A673 (cell line): Measurements from ENCODE around the gene IFI16. TPM values are rescaled to one million over a fixed set of nuclear protein-coding genes. Genes with fewer than 3 reads are reported as not detected.
A peak's percentile ranks its signal among the peaks of the same experiment; 100 is the strongest.

Experiments
- BruUV-seq: library from RNA; stranded (reverse); fragments of 400-500 nt; replicated peaks from 2 replicates; lab custom pipeline; 2021; lab: Mats Ljungman, UMichigan
- CTCF ChIA-PET: fragments of 300-600 bp; sonication (Branson Sonifier 250); formaldehyde crosslinking; loops from one replicate; lab custom pipeline; 2022; ENCODE audit warnings: antibody characterized with exemption; lab: Charles Lee
- POLR2A ChIA-PET: fragments of 300-600 bp; sonication (Branson Sonifier 250); formaldehyde crosslinking; loops from one replicate; lab custom pipeline; 2022; ENCODE audit warnings: antibody characterized with exemption; ENCODE audit not compliant: low non-redundant PET; lab: Charles Lee
- DNase-seq: peaks from one replicate; pipeline ENCODE4 v3.0.0-alpha.2; 2015; ENCODE audit warnings: low spot score
- H3K27ac ChIP-seq: fragments of 200-600 bp; sonication (generic); 2 replicates; pipeline ENCODE4 v1.5.1; 2016; ENCODE audit warnings: mixed run types, low read depth, mild to moderate bottlenecking, mixed read lengths, antibody characterized with exemption, low read length; ENCODE audit not compliant: poor library complexity, severe bottlenecking
- H3K27me3 ChIP-seq: fragments of 200-600 bp; sonication (generic); replicated peaks from 2 replicates; pipeline ENCODE4 v1.6.1; 2017; ENCODE audit warnings: mixed run types, low read depth, mild to moderate bottlenecking, mixed read lengths, antibody characterized with exemption, low read length; ENCODE audit not compliant: insufficient read depth, poor library complexity
- H3K36me3 ChIP-seq: fragments of 200-600 bp; sonication (generic); 2 replicates; pipeline ENCODE4 v1.6.1; 2016; ENCODE audit warnings: mixed run types, mild to moderate bottlenecking, mixed read lengths, antibody characterized with exemption, low read length; ENCODE audit not compliant: insufficient read depth, poor library complexity, severe bottlenecking
- H3K4me1 ChIP-seq: fragments of 200-600 bp; sonication (generic); 2 replicates; pipeline ENCODE4 v1.6.1; 2017; ENCODE audit warnings: mixed run types, mild to moderate bottlenecking, mixed read lengths, antibody characterized with exemption, low read length; ENCODE audit not compliant: insufficient read depth, poor library complexity, severe bottlenecking
- H3K4me3 ChIP-seq: fragments of 200-600 bp; sonication (generic); 2 replicates; pipeline ENCODE4 v1.5.1; 2016; ENCODE audit warnings: low read depth, mixed run types, mild to moderate bottlenecking, mixed read lengths, low read length; ENCODE audit not compliant: poor library complexity, severe bottlenecking
- H3K9me3 ChIP-seq: fragments of 200-600 bp; sonication (generic); 2 replicates; pipeline ENCODE4 v1.6.1; 2016; ENCODE audit warnings: mixed run types, low read depth, mild to moderate bottlenecking, mixed read lengths, antibody characterized with exemption, low read length; ENCODE audit not compliant: poor library complexity, severe bottlenecking
- CTCF ChIP-seq: fragments of 300-800, 200-600 bp; sonication (generic); conservative IDR thresholded peaks from 2 replicates; pipeline ENCODE4 v1.5.1; 2017; ENCODE audit warnings: low read depth, mild to moderate bottlenecking, antibody characterized with exemption, low read length, moderate library complexity, mixed read lengths
- EZH2 ChIP-seq: fragments of 200-600 bp; sonication (generic); IDR thresholded peaks from 2 replicates; pipeline ENCODE4 v1.6.1; 2017; ENCODE audit warnings: borderline replicate concordance, low read depth, mild to moderate bottlenecking, mixed read lengths, antibody characterized with exemption, low read length; ENCODE audit not compliant: poor library complexity, severe bottlenecking
- intact Hi-C: fragments of 100-400 bp; cut with micrococcal nuclease; formaldehyde crosslinking; loops from one replicate; pipeline ENCODE4 v1.10.0; 2022; ENCODE audit not compliant: unreplicated experiment
- total RNA-seq: library from RNA; stranded (reverse); gene quantifications from 2 replicates; pipeline ENCODE4 v1.2.3, GENCODE V29; 2021

IFI16 gene
- total RNA-seq, 1 experiment from 2014 or later = 87.4 TPM

- H3K9me3 ChIP-seq = no peaks in the 10 kb centered on the region
- H3K4me1 ChIP-seq = peaks cover 28% of the 10 kb centered on the region
- no peak overlapping the region for H3K27ac ChIP-seq
- no peaks in the 10 kb centered on the region for H3K27me3 ChIP-seq
- ChIA-PET POLR2A (no interaction called here), CTCF (no interaction called here)
- BruUV-seq = no TSS peak
- TF ChIP-seq EZH2 (no peak), CTCF (no peak)
- no peak for DNase-seq
- no peak overlapping the region for H3K4me3 ChIP-seq
- H3K36me3 ChIP-seq = no peaks in the 10 kb centered on the region
- intact Hi-C loops = loop anchor here (10.0 kb wide), 2 partner anchors 823 to 1043 kb away; partner anchors contain the start of gene CD1D
These were observed 2.0 kb upstream of the IFI16 start for GRCh38 chr1:159007726-159008125.

- no peak for TF ChIP-seq EZH2
- no TSS peak for BruUV-seq
- Histone ChIP-seq H3K9me3 (no peaks in the 10 kb centered on the region), H3K36me3 (no peaks in the 10 kb centered on the region), H3K4me1 (peaks cover 28% of the 10 kb centered on the region), H3K4me3 (no peak overlapping the region), H3K27ac (no peak overlapping the region), H3K27me3 (no peaks in the 10 kb centered on the region)
- ChIA-PET POLR2A (no interaction called here), CTCF (interaction anchor here (1.0 kb wide), 1 partner anchor 9 kb away, joined by 3 read pairs; no protein-coding TSS in a partner anchor)
- no peak for DNase-seq
- intact Hi-C loops = loop anchor here (10.0 kb wide), 2 partner anchors 824 to 1044 kb away; partner anchors contain the start of gene CD1D
These were observed 941 bp upstream of the IFI16 start for GRCh38 chr1:159008744-159009188.

- Histone ChIP-seq H3K36me3 (no peaks in the 10 kb centered on the region), H3K27ac (peak overlapping the region; percentile 81), H3K4me3 (peak overlapping the region; percentile 55), H3K27me3 (no peaks in the 10 kb centered on the region), H3K4me1 (peaks cover 28% of the 10 kb centered on the region), H3K9me3 (no peaks in the 10 kb centered on the region)
- POLR2A ChIA-PET = interaction anchor here (0.8 kb wide), 1 partner anchor 505 kb away, joined by 3 read pairs; no protein-coding TSS in a partner anchor
- TF ChIP-seq CTCF (no peak), EZH2 (no peak)
- BruUV-seq = no TSS peak
- CTCF ChIA-PET = interaction anchor here (1.0 kb wide), 1 partner anchor 10 kb away, joined by 3 read pairs; no protein-coding TSS in a partner anchor
- no peak for DNase-seq
- intact Hi-C loops = loop anchor here (10.0 kb wide), 2 partner anchors 824 to 1044 kb away; partner anchors contain the start of gene CD1D
These were observed 420 bp upstream of the IFI16 start for GRCh38 chr1:159009287-159009686.
